ENCODE data around the gene CDK5RAP3.
"Not testable (repeated sequence)": the region's sequence is repeated elsewhere in the genome, so short reads cannot be mapped to it uniquely, and the experiment has no call there.

Gene CDK5RAP3

GRCh38 chr17:48001197-48001596 lies 30.3 kb downstream of the CDK5RAP3 start:
- DNase-seq (no peak), ATAC-seq (ENCODE audit: insufficient read depth, low read depth) (no peak)
- Histone ChIP-seq H4K20me1 (ENCODE audit: insufficient read depth, low read length) (peaks cover 4% of the 10 kb centered on the region; the same call in 1 of the 2 replicates), H3K9ac (ENCODE audit: low read depth, low read length) (no peak overlapping the region), H3K27ac (ENCODE audit: low read length) (no peak overlapping the region), H3K36me3 (ENCODE audit: insufficient read depth, low read length) (no peaks in the 10 kb centered on the region), H2AFZ (ENCODE audit: low read depth, low read length) (no peak overlapping the region), H3K4me2 (ENCODE audit: insufficient read depth, low read length) (no peak overlapping the region), H3K79me2 (ENCODE audit: insufficient read depth, low read length) (no peaks in the 10 kb centered on the region), H3K4me1 (ENCODE audit: insufficient read depth, low read length) (peaks cover 10% of the 10 kb centered on the region), H3K4me3 (ENCODE audit: low read depth in 1 of 2, low read length in 2 of 2) (no peak overlapping the region), H3K27me3 (ENCODE audit: insufficient read depth, low read length, poor library complexity) (peaks cover under 1% of the 10 kb centered on the region), H3K9me3 (ENCODE audit: insufficient read depth, low read length, severe bottlenecking) (no peaks in the 10 kb centered on the region)
- TF ChIP-seq CTCF (IDR thresholded peaks at IDR 0.05; ENCODE audit: borderline replicate concordance, extremely low read depth, low read length, poor library complexity, severe bottlenecking): no peak
- no peak for TF ChIP-seq EZH2 (IDR thresholded peaks at IDR 0.05; ENCODE audit: borderline replicate concordance, low read depth, low read length, severe bottlenecking)

GRCh38 chr17:48001657-48002056 lies 30.7 kb downstream of the CDK5RAP3 start:
- H3K36me3 ChIP-seq (ENCODE audit: insufficient read depth, low read length); H3K27me3 ChIP-seq (ENCODE audit: insufficient read depth, low read length, poor library complexity); H3K4me2 ChIP-seq (ENCODE audit: insufficient read depth, low read length); ATAC-seq (ENCODE audit: insufficient read depth, low read depth); H3K79me2 ChIP-seq (ENCODE audit: insufficient read depth, low read length); H3K4me3 ChIP-seq (ENCODE audit: low read depth in 1 of 2, low read length in 2 of 2); H2AFZ ChIP-seq (ENCODE audit: low read depth, low read length); DNase-seq; H3K27ac ChIP-seq (ENCODE audit: low read length); H4K20me1 ChIP-seq (ENCODE audit: insufficient read depth, low read length); H3K9ac ChIP-seq (ENCODE audit: low read depth, low read length); H3K9me3 ChIP-seq (ENCODE audit: insufficient read depth, low read length, severe bottlenecking): not testable (repeated sequence)
- peaks cover 10% of the 10 kb centered on the region for H3K4me1 ChIP-seq (ENCODE audit: insufficient read depth, low read length)

- Histone ChIP-seq H3K27ac (ENCODE audit: low read length) (no peak overlapping the region), H3K79me2 (ENCODE audit: insufficient read depth, low read length) (no peaks in the 10 kb centered on the region), H2AFZ (ENCODE audit: low read depth, low read length) (peak overlapping the region; percentile 68), H3K9me3 (ENCODE audit: insufficient read depth, low read length, severe bottlenecking) (no peaks in the 10 kb centered on the region), H3K36me3 (ENCODE audit: insufficient read depth, low read length) (no peaks in the 10 kb centered on the region), H3K27me3 (ENCODE audit: insufficient read depth, low read length, poor library complexity) (no peaks in the 10 kb centered on the region), H3K4me1 (ENCODE audit: insufficient read depth, low read length) (peaks cover 10% of the 10 kb centered on the region), H3K4me2 (ENCODE audit: insufficient read depth, low read length) (no peak overlapping the region), H3K9ac (ENCODE audit: low read depth, low read length) (no peak overlapping the region), H3K4me3 (ENCODE audit: low read depth in 1 of 2, low read length in 2 of 2) (no peak overlapping the region), H4K20me1 (ENCODE audit: insufficient read depth, low read length) (peaks cover 4% of the 10 kb centered on the region; the same call in 1 of the 2 replicates)
- TF ChIP-seq CTCF (IDR thresholded peaks at IDR 0.05; ENCODE audit: borderline replicate concordance, extremely low read depth, low read length, poor library complexity, severe bottlenecking) (no peak), EZH2 (IDR thresholded peaks at IDR 0.05; ENCODE audit: borderline replicate concordance, low read depth, low read length, severe bottlenecking) (no peak)
- ATAC-seq (ENCODE audit: insufficient read depth, low read depth) (peak; percentile 40; the same call in 1 of the 3 replicates), DNase-seq (no peak)
These were observed 31.5 kb downstream of the CDK5RAP3 start for GRCh38 chr17:48002266-48002915.

GRCh38 chr17:48002916-48003416 lies 32.1 kb downstream of the CDK5RAP3 start:
- Histone ChIP-seq H3K4me1 (ENCODE audit: insufficient read depth, low read length) (peaks cover 10% of the 10 kb centered on the region), H3K27ac (ENCODE audit: low read length) (no peak overlapping the region), H3K36me3 (ENCODE audit: insufficient read depth, low read length) (no peaks in the 10 kb centered on the region), H3K27me3 (ENCODE audit: insufficient read depth, low read length, poor library complexity) (no peaks in the 10 kb centered on the region), H3K9me3 (ENCODE audit: insufficient read depth, low read length, severe bottlenecking) (no peaks in the 10 kb centered on the region), H4K20me1 (ENCODE audit: insufficient read depth, low read length) (peaks cover 4% of the 10 kb centered on the region; the same call in 1 of the 2 replicates), H3K4me2 (ENCODE audit: insufficient read depth, low read length) (no peak overlapping the region), H3K4me3 (ENCODE audit: low read depth in 1 of 2, low read length in 2 of 2) (no peak overlapping the region), H3K9ac (ENCODE audit: low read depth, low read length) (no peak overlapping the region), H3K79me2 (ENCODE audit: insufficient read depth, low read length) (no peaks in the 10 kb centered on the region), H2AFZ (ENCODE audit: low read depth, low read length) (peak overlapping the region; percentile 68)
- no peak for TF ChIP-seq EZH2 (IDR thresholded peaks at IDR 0.05; ENCODE audit: borderline replicate concordance, low read depth, low read length, severe bottlenecking)
- no peak for TF ChIP-seq CTCF (IDR thresholded peaks at IDR 0.05; ENCODE audit: borderline replicate concordance, extremely low read depth, low read length, poor library complexity, severe bottlenecking)
- ATAC-seq (ENCODE audit: insufficient read depth, low read depth) (no peak), DNase-seq (no peak)

Data from DND-41 (cell line).